ENCODE results near the gene TGFA.

The TGFA gene

GRCh38 chr2:70412294-70413070 is 141.1 kb downstream of the TGFA start:
- no peak for DNase-seq

- DNase-seq: no peak
Observed at GRCh38 chr2:70411483-70412125, 142.0 kb downstream of the TGFA start.

GRCh38 chr2:70403267-70404053 is 150.2 kb downstream of the TGFA start:
- DNase-seq: no peak

DNA sequence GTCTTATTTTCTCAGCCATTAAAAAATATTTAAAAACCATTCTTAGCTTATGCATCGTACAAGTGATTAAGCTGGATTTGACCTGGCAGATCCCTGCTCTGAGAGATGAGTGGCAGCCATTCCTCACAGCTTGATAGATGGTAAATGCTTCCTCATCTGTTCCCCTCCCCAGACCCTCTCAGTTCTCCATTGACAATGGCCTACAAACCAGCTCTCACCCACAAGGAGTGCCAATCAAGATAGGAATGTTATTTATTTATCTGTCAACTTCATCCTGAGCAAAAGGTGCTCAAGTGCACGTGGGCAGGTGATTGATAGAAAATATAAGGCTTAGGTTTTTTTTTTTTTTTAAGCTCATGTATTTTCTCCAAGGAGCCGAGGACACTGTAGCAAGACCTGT is 153.1 kb downstream of the TGFA start:
- DNase-seq: no peak

GRCh38 chr2:70399046-70399445 is 154.6 kb downstream of the TGFA start:
- DNase-seq: no peak

Measured in stimulated activated CD4-positive, alpha-beta T cell treated with anti-CD3 and anti-CD28 coated beads, Interleukin-2, amount 100 ng/mL, for 24 hours (primary cell).